ENCODE results near the gene PKMYT1.

GRCh38 chr16:2970563-2970962 is 9.7 kb downstream of the PKMYT1 start:
- TF ChIP-seq POLR2A (IDR thresholded peaks at IDR 0.05; ENCODE audit: low read length) = no peak
- no peak for TF ChIP-seq CTCF (IDR thresholded peaks at IDR 0.05)
- TF ChIP-seq REST (IDR thresholded peaks at IDR 0.05) = no peak
- TF ChIP-seq CEBPB (IDR thresholded peaks at IDR 0.05) = no peak
- TF ChIP-seq BHLHE40 (IDR thresholded peaks at IDR 0.05; ENCODE audit: low read depth, low read length) = no peak
- TF ChIP-seq USF2 (IDR thresholded peaks at IDR 0.05) = no peak
- TF ChIP-seq RNF2 (IDR thresholded peaks at IDR 0.05; ENCODE audit: borderline replicate concordance, low read depth) = no peak
- TF ChIP-seq, protein P1, sequence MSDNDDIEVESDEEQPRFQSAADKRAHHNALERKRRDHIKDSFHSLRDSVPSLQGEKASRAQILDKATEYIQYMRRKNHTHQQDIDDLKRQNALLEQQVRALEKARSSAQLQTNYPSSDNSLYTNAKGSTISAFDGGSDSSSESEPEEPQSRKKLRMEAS (IDR thresholded peaks at IDR 0.05) = no peak
- TF ChIP-seq MAFK (IDR thresholded peaks at IDR 0.05; ENCODE audit: partially characterized antibody) = no peak
- no peak for TF ChIP-seq SMC3 (IDR thresholded peaks at IDR 0.05)

All from A549 (cell line).